CD4-positive, alpha-beta T cell treated with Interleukin-15 for 1 hour (primary cell): Measurements from ENCODE around the gene OR6S1.

Experiments used
- DNase-seq: peaks from one replicate; pipeline ENCODE4 v3.0.0-alpha.2; 2020

Gene OR6S1, protein sequence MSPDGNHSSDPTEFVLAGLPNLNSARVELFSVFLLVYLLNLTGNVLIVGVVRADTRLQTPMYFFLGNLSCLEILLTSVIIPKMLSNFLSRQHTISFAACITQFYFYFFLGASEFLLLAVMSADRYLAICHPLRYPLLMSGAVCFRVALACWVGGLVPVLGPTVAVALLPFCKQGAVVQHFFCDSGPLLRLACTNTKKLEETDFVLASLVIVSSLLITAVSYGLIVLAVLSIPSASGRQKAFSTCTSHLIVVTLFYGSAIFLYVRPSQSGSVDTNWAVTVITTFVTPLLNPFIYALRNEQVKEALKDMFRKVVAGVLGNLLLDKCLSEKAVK

DNA sequence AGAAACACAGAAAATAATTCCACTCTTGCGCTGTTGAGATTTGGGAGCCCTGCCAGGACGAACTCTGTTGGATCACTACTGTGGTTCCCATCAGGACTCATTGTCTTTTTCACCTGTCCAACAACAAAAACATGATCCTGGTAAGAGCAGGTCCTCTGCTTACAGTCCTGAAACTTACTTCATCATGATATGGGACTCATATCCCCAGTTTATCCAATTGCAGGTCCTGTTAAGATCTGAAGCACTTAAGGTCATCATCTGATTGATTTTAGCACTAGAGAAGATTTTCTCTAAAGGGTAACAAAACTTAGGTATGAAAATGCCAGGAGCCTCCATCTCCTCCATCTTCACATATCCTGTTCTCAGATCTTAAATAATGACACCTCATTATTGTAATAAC is at the start of gene OR6S1:
Gene OR6S1 (minus strand): TSS at position 101 of the 400 bp plus-strand sequence. CDS start 0 bp downstream, at position 101.
- no peak for DNase-seq

DNA sequence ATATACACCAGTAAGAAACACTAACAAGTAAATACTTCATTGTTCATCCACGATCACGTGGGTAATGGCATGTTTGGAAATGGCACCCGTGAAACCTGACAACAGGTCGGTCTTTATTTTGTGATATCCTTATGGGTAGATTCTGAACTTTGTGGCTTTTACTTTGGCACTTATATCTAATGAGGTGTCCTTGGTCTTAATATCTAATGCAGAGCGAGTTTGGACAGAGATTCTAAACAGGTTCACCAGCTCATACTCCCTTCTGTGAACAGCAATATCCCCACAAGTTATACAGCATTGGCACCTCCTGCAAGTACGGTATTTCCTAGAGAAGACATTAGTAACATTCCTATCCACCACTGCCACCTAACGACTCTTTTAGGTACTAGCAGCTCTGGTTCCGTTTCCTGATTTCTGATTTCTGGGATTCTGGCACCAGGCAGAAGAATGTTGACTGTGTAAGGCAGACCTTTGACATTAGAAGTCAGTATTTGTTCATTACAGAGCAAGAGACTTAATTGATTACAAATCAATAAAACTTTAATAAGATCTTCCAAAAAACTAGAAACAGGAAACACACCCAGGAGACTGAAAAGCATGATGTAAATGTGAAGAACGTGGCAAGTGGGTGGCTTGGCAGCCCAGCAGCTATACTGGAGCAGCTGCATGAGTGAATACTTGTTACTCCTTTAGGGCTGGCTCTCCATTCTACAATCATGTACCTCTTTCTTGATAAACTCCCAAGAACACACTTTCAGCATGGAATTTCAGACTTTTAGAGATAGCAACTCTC is 49.6 kb upstream of the OR6S1 start:
- DNase-seq: peak; percentile 39

DNA sequence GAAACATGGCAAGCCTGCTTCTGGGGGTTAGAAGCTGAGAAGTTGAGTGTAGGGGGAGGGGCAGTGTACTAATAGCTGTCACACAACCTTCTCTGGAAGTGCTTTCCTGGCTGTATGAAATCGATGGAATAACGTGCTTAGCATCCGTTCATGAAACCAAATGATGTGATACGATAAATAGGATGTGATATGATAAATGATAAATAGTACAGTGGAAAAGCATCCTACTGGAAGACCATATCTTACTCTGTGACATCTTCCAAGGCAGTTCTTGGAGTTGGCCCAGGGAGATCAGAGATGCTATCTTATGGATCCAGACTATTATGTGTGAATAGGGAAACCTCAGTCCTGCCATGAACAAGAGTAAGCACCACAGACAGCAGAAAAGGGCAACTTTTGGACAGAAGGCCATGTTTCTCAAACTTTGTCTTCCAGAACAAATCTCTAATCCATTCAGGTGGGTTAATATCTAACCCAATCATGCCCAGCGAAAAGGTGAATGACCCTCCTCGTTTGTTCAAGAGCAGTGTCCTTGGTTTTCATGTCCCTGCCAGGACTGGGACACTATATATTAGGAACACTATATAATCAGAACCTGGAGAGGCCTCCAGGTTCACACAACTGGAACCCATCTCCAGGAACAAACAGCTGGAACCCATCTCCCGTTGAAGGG is 46.8 kb upstream of the OR6S1 start, which contains the start of gene ANG:
Gene ANG (plus strand): TSS at position 598 of the 673 bp plus-strand sequence. CDS start 4,801 bp downstream, outside the sequence.
- DNase-seq: no peak

DNA sequence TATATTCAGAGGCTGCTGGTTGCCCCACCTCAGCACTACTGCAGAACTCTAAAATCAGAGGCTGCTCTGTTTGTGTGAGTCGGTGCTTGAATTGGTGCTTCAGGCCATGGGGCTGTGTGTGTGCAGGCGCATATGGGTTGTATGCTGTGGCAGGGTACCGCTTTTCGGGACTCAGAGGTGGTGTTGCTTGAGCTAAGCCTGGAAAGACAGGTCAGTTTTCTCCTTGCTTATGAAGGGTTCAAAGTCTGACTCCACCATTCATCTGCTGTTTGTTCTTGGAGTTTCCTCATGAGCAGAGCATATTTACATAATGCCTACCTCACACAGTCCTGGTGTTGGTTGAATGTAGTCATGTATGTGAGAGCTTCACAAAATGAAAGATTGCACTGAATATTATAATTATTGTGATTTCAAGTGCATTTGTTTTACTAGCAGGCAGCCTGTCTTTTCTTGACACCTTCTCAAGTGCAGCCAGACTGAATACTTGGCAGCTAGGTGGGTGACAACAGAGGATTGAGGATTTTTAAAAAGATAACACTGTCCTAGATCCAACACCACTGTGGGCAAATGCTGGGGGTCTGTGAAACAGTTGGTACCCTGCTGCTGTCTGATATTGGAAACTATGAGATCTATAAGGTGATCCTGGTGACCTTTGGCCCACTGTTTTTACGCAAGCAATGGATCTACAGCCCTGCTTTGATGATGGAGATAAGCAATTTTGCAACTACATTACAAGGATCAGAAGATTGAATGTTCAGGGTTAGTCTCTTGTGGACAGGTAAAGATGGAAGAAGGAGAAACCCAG is 46.1 kb upstream of the OR6S1 start:
- DNase-seq: no peak

DNA sequence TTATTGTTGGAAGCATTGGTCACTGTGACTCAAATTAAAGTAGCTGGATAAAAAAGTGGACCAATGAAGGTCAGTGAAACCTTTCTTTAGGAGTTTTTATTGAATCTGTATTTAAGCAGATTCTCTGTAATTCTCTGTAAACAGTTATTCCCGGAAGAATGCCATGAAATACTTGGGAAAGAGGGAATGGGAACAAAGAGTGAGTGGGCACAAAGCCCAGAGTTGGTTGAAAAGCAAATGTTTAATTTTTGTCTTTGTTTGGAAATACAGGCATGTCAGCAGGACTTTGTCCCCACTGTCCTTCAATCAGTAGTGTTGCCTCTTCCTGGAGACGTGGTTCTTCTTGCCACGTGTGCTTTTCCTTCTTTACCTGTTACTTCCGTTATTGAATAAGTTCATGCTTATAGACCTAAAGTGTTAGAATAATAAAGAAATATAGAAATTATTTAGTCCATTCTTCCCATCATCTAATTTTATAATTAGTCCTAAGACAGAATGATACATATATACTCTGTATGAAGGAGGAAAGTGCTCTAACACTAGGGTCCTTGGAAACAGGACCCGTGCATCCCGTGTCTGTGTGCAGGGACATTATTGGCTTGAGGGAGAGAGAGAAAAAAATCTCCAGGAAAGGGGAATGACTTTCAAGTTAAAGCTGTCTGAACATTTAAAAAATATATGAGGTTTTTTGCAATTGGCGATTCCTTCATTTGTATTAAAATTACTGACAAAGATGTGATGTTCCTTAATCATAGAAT is 45.1 kb upstream of the OR6S1 start:
- DNase-seq: no peak

DNA sequence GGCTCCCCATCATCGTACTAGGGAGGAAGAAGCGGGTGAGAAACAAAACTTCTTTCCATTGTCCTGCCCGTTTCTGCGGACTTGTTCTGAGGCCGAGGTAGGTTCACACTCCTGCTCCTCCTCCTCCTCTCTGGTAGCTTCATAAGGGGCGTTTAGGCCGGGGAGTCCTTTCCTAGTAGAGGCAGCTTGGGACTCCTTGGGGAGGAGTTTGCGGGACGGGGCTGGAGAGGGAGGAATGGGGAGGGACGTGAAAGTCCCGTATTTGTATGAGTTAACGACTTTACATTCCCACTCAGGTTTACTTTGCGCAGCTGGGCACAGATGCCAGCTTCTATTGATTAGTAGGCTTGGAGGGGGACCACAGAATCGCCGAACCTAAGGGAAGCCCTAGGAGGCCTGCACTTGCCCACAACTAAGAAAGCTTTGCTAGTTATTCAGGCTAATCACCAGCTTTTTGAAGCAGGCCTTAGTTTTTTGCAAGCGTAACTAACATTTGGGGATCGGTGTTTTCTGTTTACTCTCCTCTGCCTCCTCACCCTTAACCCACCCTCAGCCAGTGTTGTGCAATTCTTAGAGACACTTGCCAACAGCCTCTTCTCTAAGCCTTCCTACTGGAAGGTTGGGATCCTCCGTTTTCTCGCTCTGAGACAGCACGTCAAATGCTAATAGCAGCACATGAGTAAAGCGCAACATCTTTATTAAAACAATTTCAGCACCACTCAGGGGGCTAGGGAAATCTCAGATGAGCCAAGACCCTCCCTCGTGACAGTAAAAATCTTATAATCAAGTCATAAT is 43.4 kb upstream of the OR6S1 start:
- no peak for DNase-seq

DNA sequence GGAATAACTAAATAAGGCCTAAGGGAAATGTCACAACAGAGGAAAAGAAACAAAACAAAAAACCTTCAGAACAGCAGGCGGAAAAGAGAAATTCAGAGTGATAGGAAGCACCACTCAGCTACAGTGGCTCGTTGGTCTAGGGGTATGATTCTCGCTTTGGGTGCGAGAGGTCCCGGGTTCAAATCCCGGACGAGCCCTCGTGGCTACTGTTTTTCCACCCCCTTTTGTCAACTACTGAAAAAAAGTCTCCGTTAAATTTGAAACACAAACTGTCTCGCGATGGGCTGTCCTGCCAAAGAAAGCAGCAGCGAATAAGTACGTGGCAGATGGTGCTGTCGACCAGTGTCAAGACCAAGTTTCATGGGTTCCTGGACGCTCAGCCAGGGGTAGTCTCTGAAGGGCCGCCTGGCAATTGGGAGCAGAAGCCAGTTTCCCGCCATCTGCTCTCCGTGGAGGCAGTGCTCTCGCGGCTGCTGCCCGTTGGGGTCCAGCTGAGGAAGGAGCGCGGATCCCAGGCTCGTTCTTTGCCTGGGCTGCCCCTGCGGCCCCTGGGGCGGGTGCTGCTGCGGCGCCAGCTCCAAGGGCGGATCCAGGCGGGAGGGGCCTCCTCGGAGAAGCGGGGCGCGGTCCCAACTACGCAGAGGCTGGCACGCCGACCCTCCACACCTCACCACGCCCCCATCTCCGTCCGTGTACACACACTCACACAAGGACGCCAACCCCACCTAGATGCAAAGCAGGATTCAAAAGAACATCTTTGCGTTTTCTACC is 42.6 kb upstream of the OR6S1 start, which contains the start of gene RNASE4:
Gene RNASE4 (plus strand): TSS at position 670 of the 771 bp plus-strand sequence. CDS start 14,812 bp downstream, outside the sequence.
- DNase-seq: peak; percentile 83

DNA sequence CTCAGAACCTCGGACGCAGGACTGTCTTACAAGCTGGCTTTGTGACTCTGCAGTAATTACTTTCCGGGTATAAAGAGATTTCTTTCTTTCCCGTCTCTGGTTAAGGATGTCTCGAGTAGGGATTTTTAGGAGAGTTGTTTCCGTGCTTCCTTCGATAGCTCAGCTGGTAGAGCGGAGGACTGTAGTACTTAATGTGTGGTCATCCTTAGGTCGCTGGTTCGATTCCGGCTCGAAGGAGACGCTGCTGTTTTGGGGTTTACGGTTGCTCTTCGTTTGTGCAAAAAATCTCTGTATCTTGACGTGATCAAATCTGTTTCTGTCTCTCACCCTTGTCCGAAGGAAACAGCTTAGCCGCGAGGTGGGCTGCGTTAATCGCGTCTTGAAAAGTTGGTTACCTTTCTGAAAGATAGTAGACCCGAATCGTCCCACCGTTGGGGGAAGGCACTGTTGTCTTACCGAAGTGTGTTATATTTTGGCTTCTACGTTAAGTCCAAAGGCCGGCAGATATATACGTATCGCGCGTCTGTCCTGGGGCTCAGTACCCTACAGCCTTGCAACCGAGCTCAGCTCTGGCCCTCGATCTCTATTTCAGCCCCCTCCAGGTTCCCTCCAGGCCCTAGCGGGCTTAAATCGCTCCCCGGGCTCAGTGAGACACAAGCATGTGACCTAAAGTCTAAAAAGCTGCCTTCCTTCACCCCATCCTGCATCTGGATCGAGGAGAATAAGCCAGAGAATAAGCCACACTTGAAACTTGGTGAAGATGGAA is 41.8 kb upstream of the OR6S1 start:
- DNase-seq: peak; percentile 84

DNA sequence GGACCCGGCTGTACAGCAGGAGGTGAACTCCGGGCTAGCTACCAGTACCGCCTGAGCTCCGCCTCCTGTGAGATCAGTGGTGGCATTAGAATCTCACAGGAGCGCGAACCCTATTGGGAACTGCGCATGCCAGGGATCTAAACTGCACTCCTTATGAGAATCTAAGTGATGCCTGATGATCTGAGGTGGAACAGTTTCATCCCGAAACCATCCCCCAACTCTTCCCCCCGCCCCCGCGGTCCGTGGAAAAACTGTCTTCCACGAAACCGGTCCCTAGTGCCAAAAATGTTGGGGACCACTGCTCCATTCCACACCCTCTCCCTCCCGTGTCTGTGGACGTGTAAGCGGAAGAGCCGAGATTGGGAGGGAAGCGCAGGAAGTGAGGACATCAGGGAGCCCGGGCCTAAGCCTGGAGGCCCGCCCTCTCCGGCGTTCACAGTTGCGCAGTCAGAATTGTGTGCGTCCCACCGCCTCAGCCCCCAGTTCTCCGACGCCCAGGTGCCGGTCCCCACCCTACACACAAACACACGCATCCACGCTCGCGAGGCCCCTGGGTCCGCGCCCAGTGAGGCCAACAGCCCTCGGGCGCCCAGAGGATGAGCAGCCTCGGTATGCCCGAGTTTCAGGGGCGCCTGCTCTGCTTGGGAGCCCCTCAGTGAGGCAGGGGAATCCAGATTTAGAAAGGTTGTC is 41.1 kb upstream of the OR6S1 start:
- DNase-seq: peak; percentile 87

DNA sequence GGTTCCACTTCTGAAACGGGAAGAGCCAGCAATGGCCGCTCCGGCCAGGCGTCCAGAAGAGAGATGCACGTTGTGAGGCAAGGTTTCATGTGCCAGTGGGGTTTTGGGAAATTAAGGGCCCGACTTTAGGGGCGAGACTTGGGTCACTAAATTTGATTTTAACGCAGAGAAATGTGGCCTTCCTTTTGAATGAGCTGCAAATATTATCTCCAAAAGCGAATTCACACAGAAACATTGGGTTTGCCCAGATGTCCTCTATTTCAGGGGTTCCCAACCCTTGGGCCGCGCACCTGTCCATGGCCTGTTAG is 40.6 kb upstream of the OR6S1 start:
- DNase-seq: no peak

DNA sequence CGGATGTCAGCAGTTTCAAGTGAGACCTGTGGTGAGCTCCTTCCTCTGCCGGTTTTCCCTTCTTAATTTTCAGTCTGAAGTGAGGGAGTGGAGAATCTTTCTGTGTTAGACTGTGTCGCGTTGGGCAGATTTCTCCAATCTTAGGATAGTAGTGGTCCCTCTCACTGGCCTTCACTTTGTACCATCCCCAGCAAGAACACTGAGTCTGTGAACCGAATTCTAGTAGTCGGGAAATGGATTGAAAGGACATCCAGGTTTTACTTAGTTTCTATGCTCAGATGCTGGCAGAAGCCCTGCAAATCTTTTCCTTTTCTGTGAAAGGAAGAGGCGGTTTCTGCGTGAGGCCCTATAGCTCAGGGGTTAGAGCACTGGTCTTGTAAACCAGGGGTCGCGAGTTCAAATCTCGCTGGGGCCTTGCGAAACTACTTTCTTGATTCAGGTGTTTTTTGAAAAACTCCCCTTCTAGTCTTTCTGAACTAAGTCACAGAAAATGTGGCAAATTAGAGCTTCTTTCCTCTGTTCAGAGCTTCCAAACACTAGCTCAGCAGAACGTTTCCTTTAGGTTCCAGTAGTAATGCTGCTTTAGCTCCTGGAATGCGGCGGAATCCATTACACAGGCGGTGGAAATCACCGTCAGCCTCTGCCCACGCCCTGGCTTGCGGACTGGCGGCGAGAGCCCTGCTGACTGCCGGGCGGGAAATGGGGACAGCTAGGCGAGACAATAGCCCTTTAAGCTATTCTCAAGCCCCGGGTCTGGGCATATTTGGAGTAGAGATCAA is 40.0 kb upstream of the OR6S1 start:
- DNase-seq: peak; percentile 90

DNA sequence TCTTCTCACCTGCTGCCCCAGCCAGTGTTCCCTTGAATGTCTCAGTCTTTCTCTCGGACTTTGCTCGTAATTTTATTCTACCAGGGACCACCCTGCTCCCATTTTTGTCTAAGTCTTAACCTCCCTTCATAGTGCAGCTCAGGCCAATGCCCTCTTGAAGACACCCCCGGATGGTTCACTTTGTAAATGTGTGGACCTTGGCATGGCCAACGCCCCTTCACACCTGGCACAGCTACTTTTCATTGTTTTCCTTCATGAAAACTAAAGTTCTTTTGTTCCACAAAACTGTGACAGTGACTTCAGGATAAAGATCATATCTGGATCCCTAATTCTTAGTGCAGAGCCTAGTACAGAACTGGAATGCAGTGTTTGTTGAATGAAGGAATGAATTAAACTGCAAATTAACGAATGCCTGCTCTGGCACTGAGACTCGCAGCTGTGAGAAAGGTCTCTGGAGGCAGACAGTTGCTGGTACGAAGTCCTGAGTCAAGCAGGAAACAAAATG is 39.4 kb upstream of the OR6S1 start:
- DNase-seq: no peak

DNA sequence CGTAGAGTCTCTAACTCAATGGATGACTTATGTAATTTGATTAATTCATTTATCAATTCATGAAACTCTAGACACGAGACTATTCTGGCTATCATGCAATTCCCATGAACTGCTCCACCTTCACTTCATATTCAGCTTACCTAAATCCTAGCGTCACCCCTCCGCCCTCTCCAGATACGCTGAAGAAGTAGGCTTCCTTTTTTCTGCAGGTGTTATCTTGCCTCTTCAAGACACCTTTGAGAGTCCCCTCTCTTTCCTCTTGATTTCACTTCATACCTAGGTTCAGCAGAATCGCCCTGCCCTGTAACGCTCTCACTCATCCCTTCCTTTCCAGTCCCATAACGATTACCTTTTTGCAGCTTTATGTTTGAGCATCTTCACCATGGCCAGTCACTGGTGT is 38.9 kb upstream of the OR6S1 start:
- no peak for DNase-seq

DNA sequence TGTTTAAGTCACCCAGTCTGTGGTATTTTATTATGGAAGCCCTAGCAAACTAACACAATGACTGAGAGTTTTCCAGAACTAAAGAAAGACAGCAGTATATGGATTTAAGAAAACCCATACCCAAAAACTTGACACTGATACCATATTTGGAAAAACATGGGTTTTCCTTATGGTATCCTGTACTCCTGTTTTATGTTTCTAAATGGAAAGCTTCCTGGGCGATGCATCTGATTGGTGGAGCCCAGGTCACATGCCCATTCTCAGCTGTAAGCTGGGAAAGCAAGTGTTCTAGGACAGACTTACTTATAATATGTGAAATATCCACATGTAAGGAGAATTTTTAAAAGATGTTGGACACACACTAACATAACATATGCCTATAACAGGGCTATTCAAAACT is 38.4 kb upstream of the OR6S1 start:
- DNase-seq: no peak

DNA sequence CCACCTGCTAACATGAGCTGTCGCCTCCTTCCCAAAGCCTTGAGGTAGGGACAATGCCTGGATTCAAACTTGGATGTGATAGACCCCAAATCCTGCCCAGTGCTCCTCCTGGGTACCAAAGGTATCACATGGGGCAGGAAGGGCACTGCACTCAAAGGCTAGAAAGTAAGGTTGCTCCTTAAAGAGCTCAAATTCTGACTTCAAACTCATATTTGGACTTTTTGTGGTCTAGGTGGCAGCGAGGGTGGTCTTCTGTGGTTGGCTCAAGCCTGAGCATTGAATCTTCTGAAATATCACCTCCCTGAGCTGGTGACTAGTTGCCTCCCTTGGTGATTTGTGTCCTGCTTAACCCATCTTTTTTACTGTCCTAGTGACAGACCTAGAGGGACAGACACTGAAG is 34.6 kb upstream of the OR6S1 start:
- no peak for DNase-seq

DNA sequence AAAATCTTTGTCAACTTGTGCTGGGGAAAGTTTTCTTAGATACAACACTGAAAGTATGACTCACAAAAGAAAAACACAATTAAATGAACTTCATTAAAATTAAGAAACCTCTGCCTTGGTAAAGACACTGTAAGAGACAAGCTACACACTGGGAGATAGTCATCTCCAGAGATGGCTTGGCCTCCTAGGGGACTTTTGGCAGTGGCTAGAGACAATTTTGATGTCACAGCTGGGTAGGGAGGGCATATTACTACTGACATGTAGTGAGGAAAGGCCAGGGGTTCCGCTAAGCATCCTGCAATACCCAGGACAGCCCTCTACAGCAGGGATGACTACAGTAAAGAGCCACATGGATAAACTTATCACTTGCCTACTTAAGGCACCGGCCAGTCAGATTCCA is 34.2 kb upstream of the OR6S1 start:
- DNase-seq: no peak

DNA sequence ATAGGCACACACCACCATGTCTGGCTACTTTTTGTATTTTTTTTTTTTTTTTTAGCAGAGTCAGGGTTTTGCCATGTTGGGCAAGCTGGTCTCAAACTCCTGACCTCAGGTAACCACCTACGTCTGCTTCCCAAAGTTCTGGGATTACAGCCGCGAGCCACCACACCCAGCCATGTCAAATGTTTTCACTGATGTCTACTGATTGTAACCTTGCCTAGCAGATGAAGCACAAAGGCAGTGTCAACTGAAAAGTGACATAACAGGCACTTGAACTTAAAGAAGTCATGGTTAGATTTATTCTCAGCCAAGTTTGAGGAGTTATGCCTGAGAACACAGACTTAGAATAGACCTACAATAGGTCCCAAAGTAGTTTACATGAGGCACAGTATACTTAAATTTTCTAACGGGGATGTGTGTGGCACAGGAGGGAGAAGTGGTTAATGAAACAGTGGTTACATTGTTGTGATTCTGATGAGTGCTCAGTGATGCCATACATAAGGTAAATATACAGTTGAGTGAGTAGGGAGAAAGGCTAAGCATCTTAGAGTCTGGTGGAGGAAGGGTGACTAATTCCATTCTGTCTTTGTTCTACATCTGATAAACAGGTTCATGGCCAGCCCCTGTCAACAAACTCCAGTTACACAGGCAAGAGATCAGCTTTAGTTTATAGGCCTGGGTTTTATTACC is 30.2 kb upstream of the OR6S1 start:
- no peak for DNase-seq
